Measurements from ENCODE around the gene ZNF155. TPM values are rescaled to one million over a fixed set of nuclear protein-coding genes. Genes with fewer than 3 reads are reported as not detected.

ZNF155 gene
- total and polyA plus RNA-seq, 2 donors (not counting 1 experiment from before 2014, with no cell fraction given) = 7.4 to 12.2 TPM

DNA sequence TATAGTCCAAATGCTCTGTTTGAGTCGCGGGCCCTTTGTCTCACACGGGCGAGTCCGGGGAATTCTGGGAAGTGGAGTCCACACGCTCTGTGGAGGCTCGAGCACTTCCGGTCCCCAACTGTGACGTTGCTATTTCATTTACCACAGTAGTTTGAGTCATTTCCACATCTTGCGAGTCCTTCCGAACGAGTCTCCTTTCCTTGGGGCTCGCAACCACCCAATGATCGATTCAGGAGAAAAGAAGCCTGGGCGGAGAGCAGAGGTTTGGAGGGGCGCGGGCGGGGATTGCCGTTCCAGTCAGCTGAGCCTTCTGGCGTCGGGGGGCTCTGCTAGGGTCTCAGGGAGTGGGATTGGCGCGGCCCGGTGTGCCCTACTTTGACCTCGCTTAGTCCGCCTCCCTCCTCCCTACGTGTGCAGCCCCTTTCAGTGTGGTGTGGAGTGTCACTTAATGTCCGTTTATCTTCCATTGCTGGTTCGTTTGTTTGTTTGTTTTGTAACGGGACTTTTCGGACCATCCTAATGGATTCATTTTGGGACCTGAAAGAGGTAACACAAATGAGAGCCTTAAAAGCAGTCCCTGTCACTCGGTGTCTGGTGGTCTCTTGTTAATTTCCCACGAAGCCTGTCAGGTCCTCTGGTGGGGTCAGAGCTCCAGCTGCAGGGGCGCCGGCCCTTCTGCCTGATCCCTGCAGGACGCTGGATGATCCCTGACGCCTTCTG, 41.4 kb downstream of the ZNF155 start, which contains the start of gene ZNF222:
TSS of gene ZNF222 (plus strand) at position 163 of the 720 bp plus-strand sequence. CDS start at position 221, 58 bp downstream.
- TF ChIP-seq EZH2 (IDR thresholded peaks at IDR 0.05; ENCODE audit: low read length, missing control alignments) = no peak
- TF ChIP-seq, protein P1, sequence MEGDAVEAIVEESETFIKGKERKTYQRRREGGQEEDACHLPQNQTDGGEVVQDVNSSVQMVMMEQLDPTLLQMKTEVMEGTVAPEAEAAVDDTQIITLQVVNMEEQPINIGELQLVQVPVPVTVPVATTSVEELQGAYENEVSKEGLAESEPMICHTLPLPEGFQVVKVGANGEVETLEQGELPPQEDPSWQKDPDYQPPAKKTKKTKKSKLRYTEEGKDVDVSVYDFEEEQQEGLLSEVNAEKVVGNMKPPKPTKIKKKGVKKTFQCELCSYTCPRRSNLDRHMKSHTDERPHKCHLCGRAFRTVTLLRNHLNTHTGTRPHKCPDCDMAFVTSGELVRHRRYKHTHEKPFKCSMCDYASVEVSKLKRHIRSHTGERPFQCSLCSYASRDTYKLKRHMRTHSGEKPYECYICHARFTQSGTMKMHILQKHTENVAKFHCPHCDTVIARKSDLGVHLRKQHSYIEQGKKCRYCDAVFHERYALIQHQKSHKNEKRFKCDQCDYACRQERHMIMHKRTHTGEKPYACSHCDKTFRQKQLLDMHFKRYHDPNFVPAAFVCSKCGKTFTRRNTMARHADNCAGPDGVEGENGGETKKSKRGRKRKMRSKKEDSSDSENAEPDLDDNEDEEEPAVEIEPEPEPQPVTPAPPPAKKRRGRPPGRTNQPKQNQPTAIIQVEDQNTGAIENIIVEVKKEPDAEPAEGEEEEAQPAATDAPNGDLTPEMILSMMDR (conservative IDR thresholded peaks at IDR 0.05 in 1 of 2, IDR thresholded peaks at IDR 0.05 in 1 of 2; ENCODE audit: low read depth in 1 of 2, low read length in 2 of 2) = no peak
- peak within 1 kb of the TSS; percentile 90 to 97 (median 92) for H3K4me3 ChIP-seq (replicated peaks in 1 of 4; ENCODE audit: control extremely low read depth in 1 of 4, insufficient read depth in 1 of 4, low read depth in 3 of 4, low read length in 4 of 4)
- H3K79me2 ChIP-seq (ENCODE audit: control insufficient read depth, insufficient read depth, low read length) = no peaks in the 10 kb centered on the region
- H3K36me3 ChIP-seq (ENCODE audit: control insufficient read depth, insufficient read depth, low read length) = peaks cover 5% of the 10 kb centered on the region
- H3K27me3 ChIP-seq (ENCODE audit: control insufficient read depth, insufficient read depth, low read length) = no peaks in the 10 kb centered on the region
- H2AFZ ChIP-seq (ENCODE audit: low read length) = peak within 1 kb of the TSS; percentile 97
- H3K9me3 ChIP-seq (ENCODE audit: control insufficient read depth, insufficient read depth, low read depth, low read length) = no peaks in the 10 kb centered on the region
- H3K27ac ChIP-seq (ENCODE audit: insufficient read depth, low read length) = peak within 1 kb of the TSS; percentile 91
- peak within 1 kb of the TSS; percentile 89 for H3K4me2 ChIP-seq (ENCODE audit: extremely low read depth, insufficient read depth, low read length)
- no peaks in the 10 kb centered on the region for H4K20me1 ChIP-seq (ENCODE audit: control insufficient read depth, extremely low read depth, insufficient read depth, low read length)
- no peaks in the 10 kb centered on the region for H3K4me1 ChIP-seq (ENCODE audit: control insufficient read depth, extremely low read depth, insufficient read depth, low read length)
- peak; percentile 93 for DNase-seq (ENCODE audit: low read depth in 2 of 2)
- H3K9ac ChIP-seq (ENCODE audit: insufficient read depth, low read length) = peak within 1 kb of the TSS; percentile 80

DNA sequence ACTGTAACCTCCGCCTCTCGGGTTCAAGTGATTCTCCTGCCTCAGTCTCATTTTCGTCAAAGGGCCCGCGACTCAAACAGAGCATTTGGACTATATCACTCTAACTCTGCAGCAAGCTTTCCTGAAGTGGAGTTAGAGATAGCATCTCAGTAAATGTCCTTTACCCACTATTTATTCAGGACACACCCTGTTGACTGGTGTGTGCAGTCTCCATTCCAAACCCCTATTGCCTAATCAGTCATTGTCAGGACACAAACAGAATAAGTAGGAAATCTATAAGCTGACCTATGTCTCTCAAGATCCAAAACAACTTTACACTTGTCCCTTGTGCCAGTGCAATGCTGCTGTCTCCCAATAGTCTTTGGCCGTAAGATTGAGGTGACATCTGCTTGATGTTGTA, 42.6 kb downstream of the ZNF155 start:
- no peaks in the 10 kb centered on the region for H3K79me2 ChIP-seq (ENCODE audit: control insufficient read depth, insufficient read depth, low read length)
- TF ChIP-seq EZH2 (IDR thresholded peaks at IDR 0.05; ENCODE audit: low read length, missing control alignments) = no peak
- H4K20me1 ChIP-seq (ENCODE audit: control insufficient read depth, extremely low read depth, insufficient read depth, low read length) = no peaks in the 10 kb centered on the region
- H3K27me3 ChIP-seq (ENCODE audit: control insufficient read depth, insufficient read depth, low read length) = no peaks in the 10 kb centered on the region
- peaks cover 8% of the 10 kb centered on the region for H3K36me3 ChIP-seq (ENCODE audit: control insufficient read depth, insufficient read depth, low read length)
- no peak overlapping the region for H3K4me2 ChIP-seq (ENCODE audit: extremely low read depth, insufficient read depth, low read length)
- H3K9me3 ChIP-seq (ENCODE audit: control insufficient read depth, insufficient read depth, low read depth, low read length) = no peaks in the 10 kb centered on the region
- H3K4me3 ChIP-seq (replicated peaks in 1 of 4; ENCODE audit: control extremely low read depth in 1 of 4, insufficient read depth in 1 of 4, low read depth in 3 of 4, low read length in 4 of 4) = no peak overlapping the region
- no peaks in the 10 kb centered on the region for H3K4me1 ChIP-seq (ENCODE audit: control insufficient read depth, extremely low read depth, insufficient read depth, low read length)
- no peak overlapping the region for H2AFZ ChIP-seq (ENCODE audit: low read length)
- DNase-seq (ENCODE audit: low read depth in 2 of 2) = no peak
- H3K9ac ChIP-seq (ENCODE audit: insufficient read depth, low read length) = no peak overlapping the region
- no peak overlapping the region for H3K27ac ChIP-seq (ENCODE audit: insufficient read depth, low read length)

DNA sequence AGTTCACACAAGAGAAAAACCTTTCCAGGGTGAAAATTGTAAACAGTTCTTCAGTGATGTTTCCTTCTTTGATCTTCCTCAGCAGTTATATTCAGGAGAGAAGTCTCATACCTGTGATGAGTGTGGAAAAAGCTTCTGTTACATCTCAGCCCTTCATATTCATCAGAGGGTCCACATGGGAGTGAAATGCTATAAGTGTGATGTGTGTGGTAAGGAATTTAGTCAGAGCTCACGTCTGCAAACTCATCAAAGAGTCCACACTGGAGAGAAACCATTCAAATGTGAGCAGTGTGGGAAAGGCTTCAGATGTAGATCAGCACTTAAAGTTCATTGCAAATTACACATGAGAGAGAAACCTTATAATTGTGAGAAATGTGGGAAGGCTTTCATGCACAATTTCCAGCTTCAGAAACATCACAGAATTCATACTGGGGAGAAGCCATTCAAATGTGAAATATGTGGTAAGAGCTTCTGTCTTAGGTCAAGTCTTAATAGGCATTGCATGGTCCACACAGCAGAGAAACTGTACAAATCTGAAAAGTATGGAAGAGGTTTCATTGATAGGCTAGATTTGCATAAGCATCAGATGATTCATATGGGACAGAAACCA, 48.1 kb downstream of the ZNF155 start:
- H3K36me3 ChIP-seq (ENCODE audit: control insufficient read depth, insufficient read depth, low read length) = peaks cover 8% of the 10 kb centered on the region
- H2AFZ ChIP-seq (ENCODE audit: low read length) = no peak overlapping the region
- H3K27me3 ChIP-seq (ENCODE audit: control insufficient read depth, insufficient read depth, low read length) = no peaks in the 10 kb centered on the region
- no peak overlapping the region for H3K9ac ChIP-seq (ENCODE audit: insufficient read depth, low read length)
- no peak overlapping the region for H3K4me2 ChIP-seq (ENCODE audit: extremely low read depth, insufficient read depth, low read length)
- H3K27ac ChIP-seq (ENCODE audit: insufficient read depth, low read length) = no peak overlapping the region
- H3K79me2 ChIP-seq (ENCODE audit: control insufficient read depth, insufficient read depth, low read length) = no peaks in the 10 kb centered on the region
- peak in 1 of 2 donors; percentile 6 for DNase-seq (ENCODE audit: low read depth in 2 of 2)
- H4K20me1 ChIP-seq (ENCODE audit: control insufficient read depth, extremely low read depth, insufficient read depth, low read length) = no peaks in the 10 kb centered on the region
- TF ChIP-seq EZH2 (IDR thresholded peaks at IDR 0.05; ENCODE audit: low read length, missing control alignments) = no peak
- TF ChIP-seq, protein P1 (conservative IDR thresholded peaks at IDR 0.05 in 1 of 2, IDR thresholded peaks at IDR 0.05 in 1 of 2; ENCODE audit: low read depth in 1 of 2, low read length in 2 of 2) = no peak
- H3K4me3 ChIP-seq (replicated peaks in 1 of 4; ENCODE audit: control extremely low read depth in 1 of 4, insufficient read depth in 1 of 4, low read depth in 3 of 4, low read length in 4 of 4) = no peak overlapping the region
- H3K4me1 ChIP-seq (ENCODE audit: control insufficient read depth, extremely low read depth, insufficient read depth, low read length) = no peaks in the 10 kb centered on the region
- H3K9me3 ChIP-seq (ENCODE audit: control insufficient read depth, insufficient read depth, low read depth, low read length) = no peaks in the 10 kb centered on the region

Measured in fibroblast of lung (primary cell).